GM18498 (cell line): Measurements from ENCODE around the gene METTL23.

Experiments
- ATAC-seq: cut with Tn5 transposase; IDR thresholded peaks from one replicate; pipeline ENCODE4 v1.9.1; 2021; ENCODE audit warnings: mild to moderate bottlenecking, moderate library complexity; ENCODE audit not compliant: unreplicated experiment

METTL23 gene

GRCh38 chr17:76726776-76727718 lies at the start of gene METTL23:
TSS of gene METTL23 (plus strand) at chr17:76726839. CDS start at chr17:76729711, 2,872 bp downstream.
- ATAC-seq, result peak; percentile 46

DNA sequence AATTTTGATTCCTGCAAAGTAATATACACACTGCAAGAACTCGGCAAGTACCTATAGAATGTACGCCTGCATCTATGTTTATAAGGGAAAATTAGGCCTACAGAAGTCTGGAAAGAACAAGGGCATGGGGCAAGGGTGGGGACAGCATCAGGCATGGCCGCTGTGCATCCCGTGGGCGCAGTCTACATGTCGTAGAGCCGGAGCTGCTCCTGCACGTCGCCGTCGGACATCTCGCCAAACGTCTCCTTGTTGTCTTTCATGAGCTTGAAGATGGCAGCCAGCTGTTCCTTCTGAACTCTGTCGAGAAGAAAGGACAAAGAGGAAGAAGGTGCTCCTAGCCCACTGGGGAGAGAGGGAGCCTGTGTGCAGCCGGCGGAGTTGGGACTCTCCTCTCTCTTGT lies 49.2 kb upstream of the METTL23 start:
- ATAC-seq, result no peak

- ATAC-seq, result no peak
Measured at GRCh38 chr17:76678330-76678729, 48.3 kb upstream of the METTL23 start.

- ATAC-seq, result no peak
Measured at GRCh38 chr17:76679239-76679638, 47.4 kb upstream of the METTL23 start.

- no peak for ATAC-seq
Measured at GRCh38 chr17:76681222-76682137, 45.2 kb upstream of the METTL23 start.

GRCh38 chr17:76682296-76682695 lies 44.3 kb upstream of the METTL23 start:
- no peak for ATAC-seq

DNA sequence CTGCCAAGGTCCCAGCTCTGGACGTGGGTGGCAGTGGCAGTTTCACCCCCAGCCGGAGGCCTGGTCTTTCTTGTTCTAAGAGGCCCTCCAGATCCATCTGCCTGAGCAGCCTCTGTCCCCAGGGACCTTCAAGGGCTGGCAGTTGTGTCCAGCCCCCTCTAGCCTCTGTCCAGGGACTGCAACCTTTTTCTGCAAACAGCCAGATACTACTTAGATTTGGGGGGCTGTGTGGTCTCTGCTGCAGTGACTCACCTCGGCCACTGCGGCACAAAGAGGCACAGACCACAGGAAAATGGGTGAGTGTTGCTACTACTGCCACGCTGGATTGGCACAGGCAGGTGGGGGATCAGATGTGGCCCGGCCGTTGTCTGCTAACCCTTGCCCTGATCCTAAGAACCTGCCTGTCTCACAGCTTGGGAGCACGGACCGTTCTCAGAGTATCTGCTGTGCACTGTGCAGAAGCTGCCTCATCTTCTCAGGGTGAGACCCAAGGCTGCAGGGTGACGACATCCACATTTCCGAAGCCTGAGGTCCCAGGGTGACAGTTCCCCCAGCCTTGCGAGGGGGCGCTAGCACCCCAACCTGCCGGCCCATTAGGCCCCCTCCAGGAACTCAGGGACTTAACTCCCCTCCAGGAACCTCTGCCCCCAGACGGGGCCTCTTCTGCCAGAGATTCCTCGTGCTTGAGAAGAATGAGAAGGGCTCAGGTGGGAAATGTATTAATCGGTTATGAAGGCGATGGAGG lies 43.5 kb upstream of the METTL23 start:
- no peak for ATAC-seq

DNA sequence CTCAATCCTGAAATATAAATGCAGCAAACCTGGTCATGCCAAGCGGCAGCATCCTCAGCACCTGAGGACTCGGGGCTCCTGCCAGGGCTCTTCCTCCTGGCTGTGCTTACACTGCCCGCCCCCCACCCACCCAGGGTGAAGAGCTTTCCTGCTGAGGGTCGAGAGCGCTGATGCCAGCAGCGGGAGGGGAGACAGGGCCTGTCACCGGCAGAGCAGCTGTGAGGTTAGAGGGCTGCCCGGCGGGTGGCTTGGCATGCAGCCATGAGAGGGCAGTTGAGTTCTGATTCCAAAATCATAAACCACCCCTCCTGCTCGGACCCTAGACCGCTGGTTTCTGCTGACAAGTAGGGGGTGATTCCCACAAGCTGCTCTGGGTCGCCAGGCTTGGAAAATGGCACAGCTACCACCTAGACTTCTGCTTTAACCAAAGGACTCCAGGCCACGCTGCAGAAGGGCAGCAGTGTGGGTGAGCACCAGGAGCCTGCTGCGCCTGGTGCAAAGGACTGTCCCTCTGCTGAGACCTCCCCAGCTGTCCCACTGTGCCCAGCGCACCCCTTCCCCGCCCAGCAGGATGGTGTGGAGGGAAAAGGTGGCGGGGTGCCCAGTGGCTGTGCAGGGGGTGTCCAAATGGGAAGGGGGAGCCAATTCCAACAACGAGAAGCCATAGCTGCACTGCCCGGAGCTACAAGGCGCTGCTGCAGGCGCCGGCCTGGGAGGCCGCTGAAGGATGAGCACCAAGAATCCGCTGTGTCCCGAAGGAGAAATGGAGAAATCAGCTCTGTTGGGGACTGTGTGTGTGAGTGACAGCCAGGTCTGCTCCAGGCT lies 42.5 kb upstream of the METTL23 start:
- ATAC-seq, result no peak

DNA sequence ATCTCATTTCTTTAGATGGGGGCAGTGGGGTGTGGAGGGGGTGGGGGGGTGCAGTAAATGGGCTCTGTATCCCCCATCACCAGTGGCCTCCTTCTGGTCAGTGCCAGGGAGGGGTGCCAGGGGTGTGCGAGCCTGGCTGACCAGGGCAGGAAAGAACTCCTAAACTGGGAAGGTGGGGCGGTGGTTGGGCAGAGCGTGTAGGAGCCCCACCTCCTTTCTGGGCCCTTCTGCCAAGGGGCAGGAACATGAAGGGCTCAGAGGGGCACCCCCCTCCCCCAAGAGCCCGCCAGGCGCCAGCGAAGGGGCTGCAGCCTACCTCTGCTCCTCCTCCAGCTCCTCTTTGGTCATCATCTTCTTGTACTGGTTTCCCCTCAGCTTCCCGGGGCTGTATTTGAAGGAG lies 41.9 kb upstream of the METTL23 start:
- ATAC-seq, result no peak

DNA sequence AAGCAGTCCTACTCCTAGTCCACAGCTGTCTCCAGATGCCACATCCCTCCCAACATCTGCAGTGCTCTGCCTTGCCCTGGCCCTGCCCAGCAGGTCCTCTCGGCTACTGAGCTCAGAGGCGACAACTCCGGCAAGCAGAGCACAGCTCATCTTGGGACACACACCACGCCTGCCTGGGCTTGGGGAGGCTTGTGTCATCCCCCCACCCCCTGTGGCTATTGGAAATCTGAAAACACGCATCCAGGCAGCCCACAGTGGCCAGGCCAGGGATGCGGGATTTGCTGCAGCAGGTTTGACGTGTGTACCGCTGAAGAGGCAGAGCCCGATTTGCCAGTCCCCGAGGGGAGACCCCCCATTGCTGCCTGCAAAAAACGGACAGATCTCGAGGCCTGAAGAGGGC lies 41.3 kb upstream of the METTL23 start:
- no peak for ATAC-seq

- no peak for ATAC-seq
Measured at GRCh38 chr17:76685846-76686245, 40.8 kb upstream of the METTL23 start.

DNA sequence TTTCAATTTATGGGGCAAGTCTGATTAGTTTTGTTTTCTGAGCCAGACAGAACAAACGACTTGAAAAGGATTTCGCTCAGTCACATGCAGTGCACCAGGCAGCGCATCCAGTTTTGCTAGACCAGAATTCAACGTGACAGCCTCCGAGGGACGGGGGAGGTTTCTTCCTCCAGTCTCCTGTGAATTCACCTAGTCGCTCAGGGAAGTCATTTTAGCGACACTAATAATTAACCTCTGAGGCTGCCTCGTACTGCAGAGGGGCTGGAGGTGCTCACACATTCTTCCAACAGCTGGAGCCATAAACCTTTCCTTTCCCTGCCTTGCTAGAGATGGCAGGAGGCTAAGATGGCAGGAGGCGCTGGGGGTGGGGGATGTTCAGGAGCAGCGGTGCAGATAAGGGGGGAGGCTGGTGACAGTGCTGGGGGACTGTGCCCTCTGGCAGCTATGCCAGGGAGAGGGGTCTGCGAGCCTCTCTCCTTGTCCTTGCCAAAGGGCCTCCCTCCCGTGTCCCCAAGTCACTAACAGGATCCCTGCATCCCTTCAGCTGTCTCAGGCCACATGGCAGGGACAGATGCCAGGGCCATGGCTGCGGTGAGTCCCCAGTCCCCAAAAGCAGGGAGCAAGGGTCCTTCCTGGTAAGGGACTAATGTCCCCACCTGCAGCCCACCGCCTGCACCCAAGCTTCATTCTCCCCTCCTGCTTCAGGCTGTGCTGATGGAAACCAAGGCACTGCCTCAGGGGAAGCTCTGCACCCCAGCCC lies 39.9 kb upstream of the METTL23 start:
- no peak for ATAC-seq

DNA sequence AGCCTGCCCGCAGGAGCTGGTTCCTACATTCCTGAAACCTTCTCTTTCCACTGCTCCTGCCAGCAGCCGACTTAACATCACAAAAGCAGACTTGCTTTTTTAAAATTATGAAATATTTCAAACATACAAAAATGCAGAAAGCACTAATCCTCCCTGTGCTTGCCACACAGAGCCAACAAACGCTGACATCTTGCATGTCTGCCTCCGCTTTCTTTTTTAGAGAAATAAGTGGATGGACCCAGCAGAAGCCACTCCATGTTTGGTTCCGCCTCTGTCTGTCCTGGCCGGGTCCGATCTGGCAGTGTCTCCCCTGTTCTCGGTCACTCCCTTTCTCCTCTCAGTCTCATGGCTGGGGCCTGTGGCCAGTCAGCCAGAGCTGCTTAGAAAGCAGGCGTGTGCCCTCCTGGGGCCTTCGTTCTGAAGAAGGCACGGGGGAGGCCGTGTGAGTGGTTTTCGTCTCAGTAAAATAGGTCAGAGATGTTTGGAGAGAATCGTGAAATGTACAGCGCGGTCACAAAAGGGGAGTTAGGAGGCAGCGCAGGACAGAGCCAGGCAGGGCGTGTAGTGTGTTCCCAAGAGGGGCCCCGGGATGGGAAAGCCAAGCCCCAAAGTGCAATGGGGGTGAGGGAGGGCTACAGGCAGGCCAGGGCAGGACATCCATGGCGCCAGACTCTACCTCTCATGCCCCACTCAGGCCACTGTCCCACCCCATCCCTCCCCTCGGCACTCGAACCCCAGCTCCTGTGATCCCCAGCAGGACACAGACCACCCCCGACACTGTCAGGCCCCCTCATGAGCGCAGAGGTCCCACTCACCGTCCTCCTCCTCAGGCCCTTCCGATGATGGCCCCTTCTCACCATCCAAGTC lies 39.1 kb upstream of the METTL23 start:
- ATAC-seq, result no peak

DNA sequence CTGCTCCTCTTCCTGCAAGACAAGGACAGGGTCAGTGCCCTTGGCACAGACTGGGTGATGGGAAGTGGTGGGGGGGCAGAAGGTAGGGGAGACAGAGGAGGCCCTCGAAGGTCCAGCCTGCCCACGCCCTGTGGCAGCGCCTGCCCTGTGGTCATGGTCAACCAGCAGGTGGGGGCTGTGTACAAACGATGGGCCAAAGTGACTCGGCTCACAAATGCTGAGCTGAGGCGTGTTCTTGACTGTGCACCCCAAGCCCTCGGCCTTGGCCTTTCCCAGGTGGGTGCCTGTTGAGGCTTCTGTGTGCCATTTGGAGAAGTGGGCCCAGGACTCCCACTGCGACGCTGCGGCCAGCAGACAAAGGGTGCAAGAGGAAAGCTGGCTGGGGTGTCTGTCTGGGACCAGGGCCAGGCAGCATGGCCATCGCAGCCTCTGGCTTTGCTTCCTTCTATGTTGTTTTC lies 38.4 kb upstream of the METTL23 start:
- no peak for ATAC-seq

DNA sequence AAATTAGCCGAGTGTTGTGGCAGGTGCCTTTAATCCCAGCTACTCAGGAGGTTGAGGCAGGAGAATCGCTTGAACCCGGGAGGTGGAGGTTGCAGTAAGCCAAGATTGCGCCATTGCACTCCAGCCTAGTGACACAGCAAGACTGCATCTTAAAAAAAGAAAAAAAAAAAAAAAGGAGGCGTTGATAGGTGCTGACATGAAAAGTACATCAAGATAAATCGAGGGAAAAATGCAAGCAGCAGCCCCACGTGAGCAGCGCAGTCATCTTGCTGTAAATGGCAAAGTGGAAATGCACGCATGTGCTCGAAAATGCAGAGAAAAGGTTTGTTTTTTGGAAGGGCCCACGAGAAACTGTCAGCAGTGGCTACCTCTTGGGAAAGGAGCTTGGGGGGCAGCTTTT lies 36.8 kb upstream of the METTL23 start:
- no peak for ATAC-seq

GRCh38 chr17:76690596-76691280 lies 35.9 kb upstream of the METTL23 start:
- no peak for ATAC-seq

DNA sequence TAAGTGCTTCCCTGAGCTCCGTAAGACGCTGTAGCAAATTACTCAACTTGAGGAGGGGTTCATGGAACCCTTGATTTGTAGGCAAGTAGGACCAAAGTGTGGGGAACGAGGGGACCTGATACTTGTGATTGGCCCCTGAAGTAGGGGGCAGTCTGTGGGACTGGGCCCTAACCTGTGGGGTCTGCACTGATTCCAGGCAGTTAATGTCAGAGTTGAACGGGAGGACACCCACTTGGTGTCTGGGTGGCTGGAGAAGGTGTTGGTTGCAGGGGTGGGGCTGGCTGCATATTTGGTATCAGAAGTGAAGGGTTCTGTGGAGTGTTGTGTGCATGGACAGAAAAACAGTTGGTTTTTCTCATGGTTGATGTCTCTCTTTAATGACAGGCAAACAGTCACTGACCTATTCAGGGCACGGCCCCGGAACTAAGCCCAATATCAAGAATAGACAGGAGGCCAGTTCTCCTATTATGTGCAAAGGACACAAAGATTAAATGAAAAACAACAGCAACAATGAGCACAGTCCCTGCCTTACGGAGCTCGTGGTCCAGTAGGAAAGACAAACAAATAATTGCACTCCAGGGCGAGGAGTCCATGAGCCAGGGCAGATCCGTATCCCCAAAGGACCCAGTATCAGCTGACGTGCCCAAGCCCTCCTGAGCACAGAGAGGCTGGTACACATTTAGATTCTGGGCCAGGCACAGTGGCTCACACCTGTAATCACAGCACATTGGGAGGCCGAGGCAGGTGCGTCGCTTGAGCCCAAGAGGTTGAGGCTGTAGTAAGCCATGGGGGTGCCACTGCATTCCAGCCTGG lies 35.1 kb upstream of the METTL23 start:
- no peak for ATAC-seq
